Endodermal cell (in vitro differentiated cells): ENCODE data around the gene HAVCR1. TPM values are rescaled to one million over a fixed set of nuclear protein-coding genes. Genes with fewer than 3 reads are reported as not detected.

Experiments used
- DNase-seq: peaks from one replicate; pipeline ENCODE4 v3.0.0-alpha.2; 2017
- H3K27ac ChIP-seq: 2 replicates; pipeline ENCODE4 v1.5.1; 2013; ENCODE audit warnings: mild to moderate bottlenecking, low read depth, low read length, moderate library complexity
- H3K27me3 ChIP-seq: 2 replicates; pipeline ENCODE4 v1.6.1; 2013; ENCODE audit warnings: mild to moderate bottlenecking, low read length, moderate library complexity; ENCODE audit not compliant: insufficient read depth, control insufficient read depth, poor library complexity, severe bottlenecking
- H3K36me3 ChIP-seq: 2 replicates; pipeline ENCODE4 v1.7.0; 2013; ENCODE audit warnings: mild to moderate bottlenecking, low read length, moderate library complexity; ENCODE audit not compliant: control insufficient read depth, insufficient read depth
- H3K4me1 ChIP-seq: one replicate; pipeline ENCODE4 v1.7.0; 2013; ENCODE audit warnings: low read length; ENCODE audit not compliant: control insufficient read depth, insufficient read depth
- H3K4me3 ChIP-seq: 2 replicates; pipeline ENCODE4 v1.5.1; 2013; ENCODE audit warnings: mild to moderate bottlenecking, low read length, moderate library complexity
- H3K9ac ChIP-seq: 2 replicates; pipeline ENCODE4 v1.6.1; 2013; ENCODE audit warnings: mild to moderate bottlenecking, low read length, moderate library complexity; ENCODE audit not compliant: poor library complexity, severe bottlenecking; ENCODE audit errors: extremely low read depth
- H3K9me3 ChIP-seq: 2 replicates; pipeline ENCODE4 v1.6.1; 2013; ENCODE audit warnings: mild to moderate bottlenecking, low read length, moderate library complexity; ENCODE audit not compliant: control insufficient read depth
- H3K27ac Mint-ChIP-seq: 2 replicates; pipeline ENCODE4 v1.8.0; 2020; ENCODE audit warnings: mixed read lengths
- H3K27me3 Mint-ChIP-seq: 2 replicates; pipeline ENCODE4 v1.8.0; 2021; ENCODE audit warnings: mild to moderate bottlenecking, mixed read lengths; ENCODE audit not compliant: insufficient read depth
- H3K36me3 Mint-ChIP-seq: 2 replicates; pipeline ENCODE4 v1.8.0; 2020; ENCODE audit warnings: low read depth, mixed read lengths
- H3K4me1 Mint-ChIP-seq: 2 replicates; pipeline ENCODE4 v1.8.0; 2020; ENCODE audit warnings: mixed read lengths
- H3K4me3 Mint-ChIP-seq: 2 replicates; pipeline ENCODE4 v1.8.0; 2020; ENCODE audit warnings: mild to moderate bottlenecking, moderate library complexity, mixed read lengths
- H3K9me3 Mint-ChIP-seq: 2 replicates; pipeline ENCODE4 v1.8.0; 2020; ENCODE audit warnings: mild to moderate bottlenecking, mixed read lengths
- WGBS, 2 experiments: methylation state at CpG; one replicate each; pipeline versions ENCODE4 v1.1.5 to v1.1.7; 2013; ENCODE audit warnings: missing lambda C conversion rate in 2 of 2, mixed read lengths in 1 of 2; ENCODE audit not compliant: insufficient coverage in 1 of 2, insufficient read length in 1 of 2; 5-methylcytosine and 5-hydroxymethylcytosine counted together
- total RNA-seq, 2 donors: library from RNA; stranded (reverse); fragmentation: NEBNext Ultra II Directional in 1 of 2; extraction: Animal tissue kit (Norgen Biotek cat#: 25700) in 1 of 2; gene quantifications; 2 replicates in 1 of 2; 3 replicates in 1 of 2; pipeline ENCODE4 v1.2.1, GENCODE V29; 2021
- TF ChIP-seq, protein P1 (sequence below): fragments of 200-600 bp; sonication (generic); conservative IDR thresholded peaks from 2 replicates; pipeline ENCODE4 v1.5.0; 2021; ENCODE audit warnings: antibody characterized with exemption, mild to moderate bottlenecking

The HAVCR1 gene
- total RNA-seq, 2 donors from 2014 or later: 0.59 to 0.60 TPM

DNA sequence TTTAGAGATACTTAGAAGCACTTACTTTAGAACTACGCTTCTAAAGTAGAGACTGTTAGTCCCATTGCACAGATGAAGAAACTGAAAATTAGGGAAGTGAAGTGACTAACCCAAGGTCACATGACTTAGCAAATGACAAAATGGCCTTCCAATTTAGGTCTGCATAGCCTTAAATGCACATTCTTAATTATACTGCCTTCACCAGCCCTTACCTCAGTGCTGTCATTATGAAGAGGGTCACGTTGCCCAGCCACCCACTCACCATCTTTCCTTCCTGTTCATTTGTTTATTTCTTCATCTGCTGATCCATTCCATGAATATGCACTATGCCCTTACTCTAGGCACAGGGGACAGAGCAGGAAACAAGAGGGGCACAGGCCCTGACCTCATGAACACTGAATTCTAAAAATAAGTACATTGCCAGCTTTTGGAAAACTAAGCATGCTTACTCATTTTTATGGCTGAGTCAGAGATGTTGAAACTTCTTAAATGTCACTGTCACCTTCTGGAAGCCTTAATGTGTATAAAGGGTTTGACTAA lies 41.3 kb upstream of the HAVCR1 start:
- H3K4me1 ChIP-seq: no peaks in the 10 kb centered on the region
- peak overlapping the region; percentile 28 for H3K27ac Mint-ChIP-seq
- H3K36me3 ChIP-seq: no peaks in the 10 kb centered on the region
- no peaks in the 10 kb centered on the region for H3K4me1 Mint-ChIP-seq
- no peak overlapping the region for H3K4me3 ChIP-seq
- no peaks in the 10 kb centered on the region for H3K9me3 Mint-ChIP-seq
- no peak overlapping the region for H3K27ac ChIP-seq
- H3K27me3 Mint-ChIP-seq: no peaks in the 10 kb centered on the region
- TF ChIP-seq, protein P1, sequence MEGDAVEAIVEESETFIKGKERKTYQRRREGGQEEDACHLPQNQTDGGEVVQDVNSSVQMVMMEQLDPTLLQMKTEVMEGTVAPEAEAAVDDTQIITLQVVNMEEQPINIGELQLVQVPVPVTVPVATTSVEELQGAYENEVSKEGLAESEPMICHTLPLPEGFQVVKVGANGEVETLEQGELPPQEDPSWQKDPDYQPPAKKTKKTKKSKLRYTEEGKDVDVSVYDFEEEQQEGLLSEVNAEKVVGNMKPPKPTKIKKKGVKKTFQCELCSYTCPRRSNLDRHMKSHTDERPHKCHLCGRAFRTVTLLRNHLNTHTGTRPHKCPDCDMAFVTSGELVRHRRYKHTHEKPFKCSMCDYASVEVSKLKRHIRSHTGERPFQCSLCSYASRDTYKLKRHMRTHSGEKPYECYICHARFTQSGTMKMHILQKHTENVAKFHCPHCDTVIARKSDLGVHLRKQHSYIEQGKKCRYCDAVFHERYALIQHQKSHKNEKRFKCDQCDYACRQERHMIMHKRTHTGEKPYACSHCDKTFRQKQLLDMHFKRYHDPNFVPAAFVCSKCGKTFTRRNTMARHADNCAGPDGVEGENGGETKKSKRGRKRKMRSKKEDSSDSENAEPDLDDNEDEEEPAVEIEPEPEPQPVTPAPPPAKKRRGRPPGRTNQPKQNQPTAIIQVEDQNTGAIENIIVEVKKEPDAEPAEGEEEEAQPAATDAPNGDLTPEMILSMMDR: no peak
- no peaks in the 10 kb centered on the region for H3K36me3 Mint-ChIP-seq
- WGBS, 2 experiments: 88 to 95% methylated on average over 1 to 2 of the region's 2 CpGs
- no peaks in the 10 kb centered on the region for H3K9me3 ChIP-seq
- no peak for DNase-seq
- no peaks in the 10 kb centered on the region for H3K27me3 ChIP-seq
- H3K4me3 Mint-ChIP-seq: no peak overlapping the region
- H3K9ac ChIP-seq: no peak overlapping the region

DNA sequence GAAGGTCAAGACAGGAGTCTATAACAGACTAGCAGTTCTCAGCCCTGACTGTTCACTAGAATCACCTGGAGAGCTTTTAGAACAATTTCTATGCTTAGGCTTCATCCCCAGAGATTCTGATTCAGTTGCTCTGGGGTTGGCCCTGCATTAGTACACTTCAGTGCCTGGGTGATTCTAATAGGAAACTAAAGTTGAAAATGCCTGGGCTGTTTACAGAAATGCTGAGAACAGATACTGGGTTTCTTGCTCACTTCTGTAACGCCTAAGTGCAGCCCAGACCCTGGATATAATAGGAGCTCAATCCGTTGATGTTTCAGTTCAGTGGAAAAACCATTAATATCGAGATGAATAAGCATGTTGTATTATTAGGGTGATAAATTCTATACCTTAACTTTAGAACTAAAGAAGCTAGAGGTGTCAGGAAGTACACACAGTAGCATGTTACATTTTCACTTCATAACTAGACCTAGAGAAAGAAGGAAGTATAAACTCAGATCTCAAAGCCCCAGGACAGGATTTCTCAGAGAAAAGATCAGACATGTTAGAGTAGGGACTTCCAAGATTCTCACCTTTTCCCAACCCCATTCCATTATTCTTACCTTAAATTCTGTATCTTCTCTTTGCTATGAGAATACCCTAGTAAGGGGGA lies 29.6 kb upstream of the HAVCR1 start:
- no peak for DNase-seq
- Histone ChIP-seq H3K9ac (no peak overlapping the region), H3K4me1 (no peaks in the 10 kb centered on the region), H3K36me3 (no peaks in the 10 kb centered on the region), H3K27ac (no peak overlapping the region), H3K4me3 (no peak overlapping the region), H3K27me3 (no peaks in the 10 kb centered on the region), H3K9me3 (no peaks in the 10 kb centered on the region)
- TF ChIP-seq, protein P1: no peak
- Mint-ChIP-seq H3K4me3 (no peak overlapping the region), H3K27me3 (no peaks in the 10 kb centered on the region), H3K36me3 (no peaks in the 10 kb centered on the region), H3K27ac (no peak overlapping the region), H3K9me3 (no peaks in the 10 kb centered on the region), H3K4me1 (no peaks in the 10 kb centered on the region)
- WGBS, 2 experiments: 95 to 100% methylated on average over 1 to 3 of the region's 3 CpGs

DNA sequence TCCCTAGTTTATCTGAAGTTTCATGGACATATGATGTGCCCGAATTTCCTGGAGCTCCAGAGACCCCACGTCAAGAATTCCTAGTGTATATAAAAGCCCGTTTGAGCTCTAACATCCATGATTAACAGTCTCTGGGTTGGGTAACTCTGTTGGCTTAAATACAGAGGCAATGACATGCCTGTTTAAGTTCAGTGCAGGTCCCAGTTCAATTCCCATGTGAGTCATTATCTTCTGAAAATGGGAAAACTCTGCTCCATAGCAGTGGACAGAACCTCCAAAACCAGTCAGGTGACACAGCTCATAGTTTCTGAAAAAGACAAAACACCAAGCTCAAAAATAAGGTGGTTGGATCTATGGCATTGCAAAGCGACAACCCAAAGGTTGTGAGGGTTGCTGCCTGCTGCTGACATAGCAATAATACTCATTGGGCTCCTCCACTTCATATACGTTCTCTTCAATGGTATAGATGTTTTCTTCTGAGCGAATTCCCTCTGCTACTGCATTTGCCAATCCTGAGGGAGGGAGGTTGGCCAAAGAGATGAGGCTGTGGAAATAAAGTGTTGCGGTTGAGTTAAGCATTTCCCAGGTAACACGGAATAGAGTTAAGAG lies 27.9 kb upstream of the HAVCR1 start:
- no peaks in the 10 kb centered on the region for H3K36me3 Mint-ChIP-seq
- Histone ChIP-seq H3K4me1 (no peaks in the 10 kb centered on the region), H3K36me3 (no peaks in the 10 kb centered on the region), H3K27ac (no peak overlapping the region), H3K9me3 (no peaks in the 10 kb centered on the region), H3K27me3 (no peaks in the 10 kb centered on the region), H3K4me3 (no peak overlapping the region), H3K9ac (no peak overlapping the region)
- no peak for DNase-seq
- H3K4me3 Mint-ChIP-seq: no peak overlapping the region
- 97 to 98% methylated on average over 6 to 8 of the region's 8 CpGs for WGBS, 2 experiments
- H3K27me3 Mint-ChIP-seq: no peaks in the 10 kb centered on the region
- no peaks in the 10 kb centered on the region for H3K4me1 Mint-ChIP-seq
- TF ChIP-seq, protein P1: no peak
- no peak overlapping the region for H3K27ac Mint-ChIP-seq
- no peaks in the 10 kb centered on the region for H3K9me3 Mint-ChIP-seq
